HG03558 (cell line): ENCODE results near the gene FMNL1.

ENCODE experiments used
- ATAC-seq: cut with Tn5 transposase; IDR thresholded peaks from one replicate; pipeline ENCODE4 v1.9.1; 2021; ENCODE audit warnings: moderate number of reproducible peaks; ENCODE audit not compliant: unreplicated experiment; ENCODE audit errors: extremely low read depth

The FMNL1 gene

GRCh38 chr17:45256114-45256966 lies 34.7 kb downstream of the FMNL1 start:
- ATAC-seq = no peak

GRCh38 chr17:45257115-45257514 lies 35.4 kb downstream of the FMNL1 start:
- ATAC-seq = no peak

GRCh38 chr17:45258981-45259380 lies 37.3 kb downstream of the FMNL1 start:
- no peak for ATAC-seq

- no peak for ATAC-seq
Measured at GRCh38 chr17:45260204-45260783, 38.6 kb downstream of the FMNL1 start.

- ATAC-seq = no peak
Measured at GRCh38 chr17:45261577-45262515, 40.2 kb downstream of the FMNL1 start, which contains the start of gene SPATA32. TSS of gene SPATA32 (minus strand) at chr17:45262094. CDS start at chr17:45262016, 78 bp downstream.

- no peak for ATAC-seq
Measured at GRCh38 chr17:45262516-45263476, 41.1 kb downstream of the FMNL1 start.

- ATAC-seq = no peak
Measured at GRCh38 chr17:45263477-45263860, 41.8 kb downstream of the FMNL1 start.

GRCh38 chr17:45264430-45264829 lies 42.7 kb downstream of the FMNL1 start:
- ATAC-seq = no peak

GRCh38 chr17:45264988-45265387 lies 43.3 kb downstream of the FMNL1 start:
- no peak for ATAC-seq

GRCh38 chr17:45265821-45266220 lies 44.1 kb downstream of the FMNL1 start:
- no peak for ATAC-seq

- ATAC-seq = no peak
Measured at GRCh38 chr17:45266372-45266926, 44.8 kb downstream of the FMNL1 start.

- no peak for ATAC-seq
Measured at GRCh38 chr17:45267436-45268055, 45.9 kb downstream of the FMNL1 start.

GRCh38 chr17:45269912-45270311 lies 48.2 kb downstream of the FMNL1 start:
- no peak for ATAC-seq

- no peak for ATAC-seq
Measured at GRCh38 chr17:45270828-45271418, 49.2 kb downstream of the FMNL1 start.

- ATAC-seq = no peak
Measured at GRCh38 chr17:45271603-45272002, 49.9 kb downstream of the FMNL1 start.

GRCh38 chr17:45273551-45273957 lies 51.9 kb downstream of the FMNL1 start:
- ATAC-seq = no peak

- ATAC-seq = no peak
Measured at GRCh38 chr17:45274033-45274432, 52.3 kb downstream of the FMNL1 start.

GRCh38 chr17:45276031-45276430 lies 54.3 kb downstream of the FMNL1 start:
- ATAC-seq = no peak
